Left ventricle myocardium inferior (tissue), 1 donor: Measurements from ENCODE around the gene SLC30A5. TPM values are rescaled to one million over a fixed set of nuclear protein-coding genes. Genes with fewer than 3 reads are reported as not detected.
"Not testable (repeated sequence)": the region's sequence is repeated elsewhere in the genome, so short reads cannot be mapped to it uniquely, and the experiment has no call there.

Experiments used
- DNase-seq: peaks from one replicate; pipeline ENCODE4 v3.0.0-alpha.2; 2020
- H3K27ac ChIP-seq: fragments of 200-600 bp; replicated peaks from 2 replicates; pipeline ENCODE4 v1.8.0; 2021
- H3K27me3 ChIP-seq: fragments of 200-600 bp; 2 replicates; pipeline ENCODE4 v1.8.0; 2021; ENCODE audit warnings: low read depth
- H3K36me3 ChIP-seq: fragments of 200-600 bp; 2 replicates; pipeline ENCODE4 v1.8.0; 2021
- H3K4me1 ChIP-seq: fragments of 200-600 bp; 2 replicates; pipeline ENCODE4 v1.8.0; 2021
- H3K4me3 ChIP-seq: fragments of 200-600 bp; 2 replicates; pipeline ENCODE4 v1.8.0; 2021; ENCODE audit warnings: mild to moderate bottlenecking, moderate library complexity
- H3K9me3 ChIP-seq: fragments of 200-600 bp; replicated peaks from 2 replicates; pipeline ENCODE4 v1.8.0; 2021
- intact Hi-C: fragments of 100-400 bp; cut with micrococcal nuclease; formaldehyde crosslinking; loops from one replicate; pipeline ENCODE4 v1.11.0; 2022
- total RNA-seq: library from RNA; stranded (reverse); fragmentation: NEBNext Ultra II Directional; extraction: Animal tissue kit (Norgen Biotek cat#: 25700); gene quantifications from one replicate; pipeline ENCODE4 v1.2.1, GENCODE V29; 2021
- TF ChIP-seq, protein P1 (sequence below): fragments of 200-600 bp; IDR thresholded peaks from 2 replicates; pipeline ENCODE4 v1.8.0; 2021; ENCODE audit warnings: antibody characterized with exemption, mild to moderate bottlenecking, borderline replicate concordance
- donor health status: DM: no; HTN: yes; CAD: no; lungs with severe emphysema.

Gene SLC30A5
- total RNA-seq, 1 donor from 2014 or later: 31.8 TPM

DNA sequence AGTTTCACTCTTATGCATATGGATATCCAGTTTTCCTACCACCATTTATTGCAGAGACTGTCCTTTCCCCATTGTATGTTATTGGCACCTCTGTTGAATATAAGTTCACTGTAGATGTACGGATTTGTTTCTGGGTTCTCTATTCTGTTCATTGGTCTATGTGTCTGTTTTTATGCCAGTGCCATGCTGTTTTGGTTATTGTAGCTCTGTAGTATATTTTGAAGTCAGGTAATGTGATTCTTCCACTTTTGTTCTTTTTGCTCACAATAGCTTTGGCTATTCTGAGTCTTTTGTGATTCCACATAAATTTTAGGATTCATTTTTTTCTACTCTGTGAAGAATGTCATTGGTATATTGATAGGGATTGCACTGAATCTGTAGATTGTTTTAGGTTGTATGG lies 47.0 kb downstream of the SLC30A5 start:
- Histone ChIP-seq H3K4me3 (no peak overlapping the region), H3K27me3 (no peaks in the 10 kb centered on the region), H3K9me3 (peaks cover 16% of the 10 kb centered on the region), H3K27ac (no peak overlapping the region), H3K36me3 (no peaks in the 10 kb centered on the region), H3K4me1 (no peaks in the 10 kb centered on the region)
- no peak for DNase-seq
- TF ChIP-seq, protein P1, sequence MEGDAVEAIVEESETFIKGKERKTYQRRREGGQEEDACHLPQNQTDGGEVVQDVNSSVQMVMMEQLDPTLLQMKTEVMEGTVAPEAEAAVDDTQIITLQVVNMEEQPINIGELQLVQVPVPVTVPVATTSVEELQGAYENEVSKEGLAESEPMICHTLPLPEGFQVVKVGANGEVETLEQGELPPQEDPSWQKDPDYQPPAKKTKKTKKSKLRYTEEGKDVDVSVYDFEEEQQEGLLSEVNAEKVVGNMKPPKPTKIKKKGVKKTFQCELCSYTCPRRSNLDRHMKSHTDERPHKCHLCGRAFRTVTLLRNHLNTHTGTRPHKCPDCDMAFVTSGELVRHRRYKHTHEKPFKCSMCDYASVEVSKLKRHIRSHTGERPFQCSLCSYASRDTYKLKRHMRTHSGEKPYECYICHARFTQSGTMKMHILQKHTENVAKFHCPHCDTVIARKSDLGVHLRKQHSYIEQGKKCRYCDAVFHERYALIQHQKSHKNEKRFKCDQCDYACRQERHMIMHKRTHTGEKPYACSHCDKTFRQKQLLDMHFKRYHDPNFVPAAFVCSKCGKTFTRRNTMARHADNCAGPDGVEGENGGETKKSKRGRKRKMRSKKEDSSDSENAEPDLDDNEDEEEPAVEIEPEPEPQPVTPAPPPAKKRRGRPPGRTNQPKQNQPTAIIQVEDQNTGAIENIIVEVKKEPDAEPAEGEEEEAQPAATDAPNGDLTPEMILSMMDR: no peak
- intact Hi-C loops: no loop called here

DNA sequence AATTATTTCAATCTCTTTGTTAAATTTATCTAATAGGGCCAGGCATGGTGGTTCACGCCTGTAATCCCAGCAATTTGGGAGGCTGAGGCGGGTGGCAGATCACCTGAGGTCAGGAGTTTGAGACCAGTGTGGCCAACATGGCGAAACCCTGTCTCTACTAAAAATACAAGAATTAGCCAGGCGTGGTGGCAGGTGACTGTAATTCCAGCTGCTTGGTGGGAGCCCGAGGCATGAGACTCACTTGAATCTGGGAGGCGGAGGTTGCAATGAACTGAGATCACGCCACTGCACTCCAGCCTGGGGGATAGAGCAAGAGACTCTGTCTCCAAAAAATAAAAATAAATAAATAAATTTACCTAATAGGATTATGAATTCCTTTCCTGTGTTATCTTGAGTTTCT lies 54.8 kb downstream of the SLC30A5 start:
- H3K4me3 ChIP-seq, DNase-seq, H3K27ac ChIP-seq, H3K9me3 ChIP-seq, H3K36me3 ChIP-seq, intact Hi-C loops, H3K4me1 ChIP-seq, H3K27me3 ChIP-seq: not testable (repeated sequence)

DNA sequence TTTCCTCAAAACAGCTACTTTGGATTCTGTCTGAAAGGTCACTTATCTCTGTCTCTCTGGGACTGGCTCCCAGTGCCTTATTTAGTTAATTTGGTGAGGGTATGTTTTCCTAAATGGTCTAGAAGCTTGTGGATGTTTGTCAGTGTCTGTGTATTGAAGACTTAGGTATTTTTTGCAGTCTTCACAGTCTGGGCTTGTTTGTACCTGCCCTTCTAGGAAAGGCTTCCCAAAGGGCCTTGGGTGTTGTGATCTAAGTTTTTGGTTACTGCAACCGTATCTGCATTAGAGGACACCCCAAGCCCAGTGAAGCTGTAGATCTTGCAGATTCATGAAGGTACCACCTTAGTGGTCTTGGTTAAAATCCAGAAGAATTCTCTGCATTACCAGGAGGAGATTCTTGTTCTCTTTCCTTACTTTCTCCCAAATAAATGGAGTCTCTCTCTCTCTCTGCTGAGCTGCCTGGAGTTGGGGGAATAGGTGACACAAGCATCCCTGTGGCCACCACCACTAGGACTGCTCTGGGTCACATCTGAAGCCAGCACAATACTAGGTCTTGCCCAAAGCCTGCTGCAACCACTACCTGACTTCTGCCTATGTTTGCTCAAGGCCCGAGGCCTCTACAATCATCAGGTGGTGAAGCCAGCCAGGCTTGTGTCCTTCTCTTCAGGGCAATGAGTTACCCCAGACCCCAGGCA lies 55.3 kb downstream of the SLC30A5 start:
- no peaks in the 10 kb centered on the region for H3K4me1 ChIP-seq
- no peak overlapping the region for H3K27ac ChIP-seq
- no peak for DNase-seq
- intact Hi-C loops: no loop called here
- no peak overlapping the region for H3K4me3 ChIP-seq
- H3K27me3 ChIP-seq: no peaks in the 10 kb centered on the region
- no peaks in the 10 kb centered on the region for H3K9me3 ChIP-seq
- TF ChIP-seq, protein P1: no peak
- no peaks in the 10 kb centered on the region for H3K36me3 ChIP-seq

- intact Hi-C loops: no loop called here
- TF ChIP-seq, protein P1: no peak
- no peak for DNase-seq
Observed at GRCh38 chr5:69149676-69150010, 55.8 kb downstream of the SLC30A5 start.

DNA sequence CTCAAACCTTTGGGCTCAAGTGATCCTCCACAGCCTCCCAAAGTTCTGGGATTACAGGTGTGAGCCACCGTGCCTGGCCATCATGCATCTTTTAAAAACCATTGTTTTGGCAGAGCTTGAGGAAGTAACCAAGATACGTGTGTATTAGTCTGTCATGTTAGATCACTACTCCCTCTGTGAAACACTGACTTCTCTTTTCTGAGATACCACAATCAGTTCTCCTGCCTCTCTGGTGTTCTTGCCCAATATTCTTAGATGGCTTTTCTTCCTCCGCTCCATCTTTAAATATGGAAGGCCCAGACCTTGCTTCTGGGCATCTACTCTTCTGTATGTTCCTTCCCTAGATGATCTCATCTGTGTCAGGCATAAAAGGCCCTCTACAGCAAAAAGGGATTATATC lies 58.9 kb downstream of the SLC30A5 start:
- Histone ChIP-seq H3K27ac (no peak overlapping the region), H3K4me3 (no peak overlapping the region), H3K36me3 (no peaks in the 10 kb centered on the region), H3K27me3 (no peaks in the 10 kb centered on the region), H3K4me1 (no peaks in the 10 kb centered on the region), H3K9me3 (no peaks in the 10 kb centered on the region)
- DNase-seq: no peak
- TF ChIP-seq, protein P1: no peak
- intact Hi-C loops: no loop called here

More at GRCh38 chr5:69149676-69150010, 55.8 kb downstream of the SLC30A5 start:
- Histone ChIP-seq H3K27me3 (no peaks in the 10 kb centered on the region), H3K4me3 (no peak overlapping the region), H3K27ac (no peak overlapping the region), H3K9me3 (no peaks in the 10 kb centered on the region), H3K36me3 (no peaks in the 10 kb centered on the region), H3K4me1 (no peaks in the 10 kb centered on the region)

DNA sequence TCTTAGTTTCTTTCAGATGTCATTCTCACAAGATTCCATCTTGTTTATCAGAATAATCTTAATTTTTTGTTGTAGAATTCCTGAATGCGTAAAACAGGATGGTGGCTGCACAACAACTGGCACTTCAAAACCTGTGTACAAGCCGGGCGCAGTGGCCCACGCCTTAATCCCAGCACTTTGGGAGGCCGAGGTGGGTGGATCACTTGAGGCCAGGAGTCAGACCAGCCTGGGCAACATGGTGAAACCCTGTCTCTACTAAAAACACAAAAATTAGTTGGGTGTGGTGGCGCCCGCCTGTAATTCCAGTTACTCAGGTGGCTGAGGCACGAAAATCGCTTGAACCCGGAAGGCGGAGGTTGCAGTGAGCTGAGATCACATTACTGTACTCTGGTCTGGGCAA lies 62.6 kb downstream of the SLC30A5 start:
- Histone ChIP-seq H3K9me3 (no peaks in the 10 kb centered on the region), H3K27me3 (no peaks in the 10 kb centered on the region), H3K36me3 (no peaks in the 10 kb centered on the region), H3K4me3 (no peak overlapping the region), H3K4me1 (no peaks in the 10 kb centered on the region), H3K27ac (no peak overlapping the region)
- DNase-seq: no peak
- TF ChIP-seq, protein P1: no peak
- intact Hi-C loops: no loop called here
